GM13976 (cell line): ENCODE results near the gene CRIP3.

ENCODE experiments used
- DNase-seq: peaks from one replicate; pipeline ENCODE4 v3.0.0; 2012; ENCODE audit warnings: low spot score
- CTCF ChIP-seq: IDR thresholded peaks from 2 replicates; pipeline ENCODE4 v1.5.1; 2012; ENCODE audit warnings: borderline replicate concordance, mild to moderate bottlenecking; ENCODE audit not compliant: insufficient read depth; ENCODE audit errors: extremely low read depth, missing control alignments, control extremely low read depth
- in situ Hi-C: fragments of 300-500 bp; cut with MboI; formaldehyde crosslinking; loops from one replicate; pipeline ENCODE4 v1.12.0; 2022; ENCODE audit warnings: low sequenced_read_pairs, mixed read lengths, inconsistent platforms; ENCODE audit not compliant: unreplicated experiment

Gene CRIP3

DNA sequence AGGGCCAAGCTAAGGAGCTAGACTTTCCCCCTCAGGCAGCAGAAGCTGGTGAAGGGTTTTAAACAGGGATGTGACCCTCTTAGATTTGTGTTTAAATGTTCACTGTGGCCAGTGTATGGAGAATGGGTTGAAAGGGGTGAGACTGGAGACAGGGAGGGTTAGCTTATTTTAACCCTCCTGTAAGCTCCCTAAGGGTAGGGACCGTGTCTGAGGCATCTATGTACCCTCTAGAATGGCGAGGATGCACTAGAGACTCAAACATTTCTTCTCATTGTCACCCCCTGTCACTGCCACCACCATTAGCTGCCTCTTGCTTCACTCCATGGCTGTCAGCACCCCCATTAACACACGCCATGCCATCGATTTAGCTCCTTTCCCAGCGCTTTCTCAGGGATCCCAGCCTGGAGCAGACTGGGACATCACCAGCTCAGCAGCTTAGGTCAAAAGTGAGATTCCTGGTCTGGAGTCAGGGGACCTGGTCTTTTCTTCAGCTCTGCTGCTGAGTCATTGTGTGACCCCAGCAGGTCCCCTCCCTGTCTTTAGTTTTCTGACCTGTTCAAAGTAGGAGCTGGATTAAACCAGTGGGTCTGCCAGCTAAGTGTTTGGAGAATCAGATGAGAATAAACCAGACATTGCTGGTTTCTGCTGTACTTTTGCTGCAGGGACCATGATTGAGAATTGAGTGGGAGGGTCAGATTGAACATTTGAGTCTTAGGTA, 11.7 kb downstream of the CRIP3 start:
- TF ChIP-seq CTCF, result no peak
- DNase-seq, result peak; percentile 20
- in situ Hi-C loops, result no loop called here

DNA sequence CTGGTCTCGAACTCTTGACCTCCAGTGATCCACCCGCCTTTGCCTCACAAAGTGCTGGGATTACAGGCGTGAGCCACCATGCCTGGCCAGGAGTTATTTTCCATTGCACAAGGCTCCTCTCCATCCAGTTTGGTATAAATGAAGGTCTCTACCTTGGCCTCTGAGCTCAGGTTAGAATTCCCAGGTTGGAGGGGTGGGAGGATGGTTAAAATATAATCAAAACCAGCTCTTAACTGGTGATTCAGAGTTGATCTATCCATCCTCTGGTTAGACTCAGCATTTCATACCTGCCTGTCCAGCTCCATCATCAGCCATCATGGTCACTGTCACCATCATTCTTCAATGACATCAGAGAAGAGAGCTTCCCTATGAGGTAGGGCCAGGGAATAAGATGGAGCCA, 13.2 kb downstream of the CRIP3 start:
- no peak for TF ChIP-seq CTCF
- in situ Hi-C loops, result no loop called here
- no peak for DNase-seq

GRCh38 chr6:43294536-43294935, 14.1 kb downstream of the CRIP3 start:
- no peak for TF ChIP-seq CTCF
- in situ Hi-C loops, result no loop called here
- DNase-seq, result no peak

- DNase-seq, result no peak
- in situ Hi-C loops, result no loop called here
- TF ChIP-seq CTCF, result no peak
Observed at GRCh38 chr6:43293698-43294097, 14.9 kb downstream of the CRIP3 start.

- DNase-seq, result no peak
- no peak for TF ChIP-seq CTCF
Observed at GRCh38 chr6:43292763-43293318, 15.8 kb downstream of the CRIP3 start.

GRCh38 chr6:43292341-43292740, 16.3 kb downstream of the CRIP3 start:
- in situ Hi-C loops, result no loop called here
- TF ChIP-seq CTCF, result no peak
- no peak for DNase-seq

More at GRCh38 chr6:43292763-43293318, 15.8 kb downstream of the CRIP3 start:
- in situ Hi-C loops, result no loop called here

DNA sequence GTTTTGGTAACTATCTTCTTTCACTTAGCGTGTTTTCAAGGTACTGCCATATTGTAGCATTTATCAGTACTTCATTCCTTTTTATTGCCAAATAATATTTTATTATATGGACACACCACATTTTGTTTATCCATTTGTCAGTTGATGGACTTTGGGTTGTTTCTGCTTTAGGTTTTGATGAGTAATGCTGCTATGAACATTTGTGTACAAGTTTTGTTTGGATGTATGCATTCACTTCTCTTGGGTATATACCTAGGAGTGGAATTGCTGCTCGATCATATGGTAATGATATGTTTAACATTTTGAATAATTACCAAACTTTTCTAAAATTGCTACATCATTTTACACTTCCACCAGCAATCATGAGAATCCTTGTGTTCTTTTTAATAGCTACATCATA, 16.9 kb downstream of the CRIP3 start:
- in situ Hi-C loops, result no loop called here
- no peak for TF ChIP-seq CTCF

More for the DNA sequence above, 16.9 kb downstream of the CRIP3 start:
- no peak for DNase-seq
